GM23338 (cell line): ENCODE measurements around the gene DCLRE1C.
"Not testable (repeated sequence)": the region's sequence is repeated elsewhere in the genome, so short reads cannot be mapped to it uniquely, and the experiment has no call there.

Experiments
- CREB1 ChIP-seq: fragments of 250-450 bp; sonication (Bioruptor Pico); IDR thresholded peaks from 2 replicates; pipeline ENCODE4 v1.5.0; 2020; ENCODE audit warnings: low read depth, mild to moderate bottlenecking, moderate library complexity
- EZH2 ChIP-seq: fragments of 200-600 bp; sonication (generic); IDR thresholded peaks from one replicate; pipeline ENCODE4 v1.8.0; 2017; ENCODE audit warnings: antibody characterized with exemption, mild to moderate bottlenecking, low read depth; ENCODE audit not compliant: unreplicated experiment
- EZH2phosphoT487 ChIP-seq: fragments of 200-600 bp; sonication (generic); IDR thresholded peaks from one replicate; pipeline ENCODE4 v1.8.1; 2018; ENCODE audit warnings: antibody characterized with exemption; ENCODE audit not compliant: unreplicated experiment
- JUNB ChIP-seq: IDR thresholded peaks from one replicate; pipeline ENCODE4 v1.6.1; 2016; ENCODE audit warnings: antibody characterized with exemption; ENCODE audit not compliant: unreplicated experiment
- NANOG ChIP-seq: IDR thresholded peaks from 2 replicates; pipeline ENCODE4 v1.6.1; 2016; ENCODE audit warnings: antibody characterized with exemption, borderline replicate concordance
- POLR2AphosphoS5 ChIP-seq: IDR thresholded peaks from 2 replicates; pipeline ENCODE4 v1.6.1; 2016; ENCODE audit warnings: antibody characterized with exemption, low read depth
- ZNF114 ChIP-seq: fragments of 250-450 bp; sonication (Bioruptor Pico); IDR thresholded peaks from 2 replicates; pipeline ENCODE4 v1.5.0; 2020; ENCODE audit warnings: mild to moderate bottlenecking, moderate library complexity
- TF ChIP-seq, protein P1 (sequence below), 2 experiments: fragments of 200-600 bp in 1 of 2; sonication (generic) in 1 of 2; conservative IDR thresholded peaks; 2 replicates each; pipeline versions ENCODE4 v1.5.1 to v1.6.1; 2016 to 2017; ENCODE audit warnings: antibody characterized with exemption in 2 of 2, low read depth in 2 of 2, mild to moderate bottlenecking in 2 of 2, moderate library complexity in 1 of 2
- TF ChIP-seq, protein P2 (sequence below): IDR thresholded peaks from 2 replicates; pipeline ENCODE4 v1.6.1; 2016; ENCODE audit warnings: antibody characterized with exemption
- TF ChIP-seq, protein P3 (sequence below): IDR thresholded peaks from one replicate; pipeline ENCODE4 v1.6.1; 2018; ENCODE audit warnings: antibody characterized with exemption; ENCODE audit not compliant: unreplicated experiment

DNA sequence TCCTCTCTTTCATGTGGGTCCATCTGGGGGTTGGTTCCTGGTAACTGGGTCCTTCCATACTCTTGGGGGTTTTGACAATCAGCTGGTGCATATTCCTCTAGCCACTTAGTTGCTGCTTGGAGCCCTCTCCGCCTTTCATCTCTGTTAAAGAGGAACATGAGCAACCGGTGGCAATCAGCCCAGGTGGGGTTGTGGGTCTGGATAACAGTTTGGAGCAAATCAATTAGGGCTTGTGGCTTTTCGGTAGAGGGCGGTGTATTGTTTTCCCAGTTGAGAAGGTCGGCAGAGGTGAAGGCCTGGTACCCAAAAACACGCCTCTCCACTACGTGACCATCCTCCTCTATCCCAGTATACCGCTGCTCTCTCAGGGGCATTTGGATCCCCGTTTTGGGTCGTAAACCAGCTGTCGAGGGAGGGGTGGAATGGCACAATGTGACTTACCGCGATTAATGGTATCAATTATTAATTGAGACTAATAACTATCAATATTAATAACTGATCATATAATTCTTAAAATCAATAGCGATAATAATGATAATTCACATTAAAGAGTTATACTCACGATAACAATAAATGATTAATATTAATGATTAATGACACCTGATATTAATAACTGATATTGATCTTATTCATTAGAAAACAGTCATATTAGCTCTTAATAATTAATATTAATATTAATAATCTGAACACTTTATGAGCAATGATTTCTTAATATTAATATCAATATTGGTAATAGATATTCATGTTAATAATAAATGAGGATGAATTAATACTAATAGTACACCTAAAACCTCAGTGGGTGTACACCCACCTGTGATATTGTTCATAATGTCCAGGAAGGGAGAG, 20.5 kb upstream of the DCLRE1C start:
- TF ChIP-seq, protein P1, sequence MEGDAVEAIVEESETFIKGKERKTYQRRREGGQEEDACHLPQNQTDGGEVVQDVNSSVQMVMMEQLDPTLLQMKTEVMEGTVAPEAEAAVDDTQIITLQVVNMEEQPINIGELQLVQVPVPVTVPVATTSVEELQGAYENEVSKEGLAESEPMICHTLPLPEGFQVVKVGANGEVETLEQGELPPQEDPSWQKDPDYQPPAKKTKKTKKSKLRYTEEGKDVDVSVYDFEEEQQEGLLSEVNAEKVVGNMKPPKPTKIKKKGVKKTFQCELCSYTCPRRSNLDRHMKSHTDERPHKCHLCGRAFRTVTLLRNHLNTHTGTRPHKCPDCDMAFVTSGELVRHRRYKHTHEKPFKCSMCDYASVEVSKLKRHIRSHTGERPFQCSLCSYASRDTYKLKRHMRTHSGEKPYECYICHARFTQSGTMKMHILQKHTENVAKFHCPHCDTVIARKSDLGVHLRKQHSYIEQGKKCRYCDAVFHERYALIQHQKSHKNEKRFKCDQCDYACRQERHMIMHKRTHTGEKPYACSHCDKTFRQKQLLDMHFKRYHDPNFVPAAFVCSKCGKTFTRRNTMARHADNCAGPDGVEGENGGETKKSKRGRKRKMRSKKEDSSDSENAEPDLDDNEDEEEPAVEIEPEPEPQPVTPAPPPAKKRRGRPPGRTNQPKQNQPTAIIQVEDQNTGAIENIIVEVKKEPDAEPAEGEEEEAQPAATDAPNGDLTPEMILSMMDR (conservative IDR thresholded peaks at IDR 0.05; ENCODE audit: low read depth in 2 of 2): peak; percentile 18 to 27; a peak in 2 of 4 replicates
- not testable (repeated sequence) for TF ChIP-seq EZH2; POLR2AphosphoS5; NANOG; CREB1 (CRISPR knock-in tag); ZNF114 (CRISPR knock-in tag); EZH2phosphoT487; JUNB
- TF ChIP-seq, protein P2, sequence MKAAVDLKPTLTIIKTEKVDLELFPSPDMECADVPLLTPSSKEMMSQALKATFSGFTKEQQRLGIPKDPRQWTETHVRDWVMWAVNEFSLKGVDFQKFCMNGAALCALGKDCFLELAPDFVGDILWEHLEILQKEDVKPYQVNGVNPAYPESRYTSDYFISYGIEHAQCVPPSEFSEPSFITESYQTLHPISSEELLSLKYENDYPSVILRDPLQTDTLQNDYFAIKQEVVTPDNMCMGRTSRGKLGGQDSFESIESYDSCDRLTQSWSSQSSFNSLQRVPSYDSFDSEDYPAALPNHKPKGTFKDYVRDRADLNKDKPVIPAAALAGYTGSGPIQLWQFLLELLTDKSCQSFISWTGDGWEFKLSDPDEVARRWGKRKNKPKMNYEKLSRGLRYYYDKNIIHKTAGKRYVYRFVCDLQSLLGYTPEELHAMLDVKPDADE: not testable (repeated sequence)
- TF ChIP-seq, protein P3, sequence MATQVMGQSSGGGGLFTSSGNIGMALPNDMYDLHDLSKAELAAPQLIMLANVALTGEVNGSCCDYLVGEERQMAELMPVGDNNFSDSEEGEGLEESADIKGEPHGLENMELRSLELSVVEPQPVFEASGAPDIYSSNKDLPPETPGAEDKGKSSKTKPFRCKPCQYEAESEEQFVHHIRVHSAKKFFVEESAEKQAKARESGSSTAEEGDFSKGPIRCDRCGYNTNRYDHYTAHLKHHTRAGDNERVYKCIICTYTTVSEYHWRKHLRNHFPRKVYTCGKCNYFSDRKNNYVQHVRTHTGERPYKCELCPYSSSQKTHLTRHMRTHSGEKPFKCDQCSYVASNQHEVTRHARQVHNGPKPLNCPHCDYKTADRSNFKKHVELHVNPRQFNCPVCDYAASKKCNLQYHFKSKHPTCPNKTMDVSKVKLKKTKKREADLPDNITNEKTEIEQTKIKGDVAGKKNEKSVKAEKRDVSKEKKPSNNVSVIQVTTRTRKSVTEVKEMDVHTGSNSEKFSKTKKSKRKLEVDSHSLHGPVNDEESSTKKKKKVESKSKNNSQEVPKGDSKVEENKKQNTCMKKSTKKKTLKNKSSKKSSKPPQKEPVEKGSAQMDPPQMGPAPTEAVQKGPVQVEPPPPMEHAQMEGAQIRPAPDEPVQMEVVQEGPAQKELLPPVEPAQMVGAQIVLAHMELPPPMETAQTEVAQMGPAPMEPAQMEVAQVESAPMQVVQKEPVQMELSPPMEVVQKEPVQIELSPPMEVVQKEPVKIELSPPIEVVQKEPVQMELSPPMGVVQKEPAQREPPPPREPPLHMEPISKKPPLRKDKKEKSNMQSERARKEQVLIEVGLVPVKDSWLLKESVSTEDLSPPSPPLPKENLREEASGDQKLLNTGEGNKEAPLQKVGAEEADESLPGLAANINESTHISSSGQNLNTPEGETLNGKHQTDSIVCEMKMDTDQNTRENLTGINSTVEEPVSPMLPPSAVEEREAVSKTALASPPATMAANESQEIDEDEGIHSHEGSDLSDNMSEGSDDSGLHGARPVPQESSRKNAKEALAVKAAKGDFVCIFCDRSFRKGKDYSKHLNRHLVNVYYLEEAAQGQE: not testable (repeated sequence)
